Heart left ventricle (tissue), 13 donors: ENCODE measurements around the gene FHIP2A.

ENCODE experiments used
- POLR2A ChIP-seq, 2 donors: fragments of 450-650 bp; IDR thresholded peaks; one replicate each; pipeline ENCODE4 v1.6.1; 2017; ENCODE audit warnings: antibody characterized with exemption in 2 of 2, mild to moderate bottlenecking in 2 of 2, moderate library complexity in 2 of 2
- TF ChIP-seq, protein P1 (sequence below), 12 donors: fragments of 200-600 bp; sonication (generic) in 4 of 12; IDR thresholded peaks; one replicate each; pipeline versions ENCODE4 v1.5.0 to v1.8.0; 2018 to 2022; ENCODE audit warnings: antibody characterized with exemption in 12 of 12, mild to moderate bottlenecking in 5 of 12
- donor health status: ischemic (EF 13 %, LVEDD 7.1; RV severe dilation, severe dysfunction).
- donor health status: DM: no; HTN: yes; CAD: no.
- donor health status: DM: no; HTN: no; CAD: no.
- donor health status: ischemic (EF 25% LVEDD 6.9; RV normal size, moderate dysfunction).
- donor health status: ischemic (EF 25% LVEDD 5.7; RV mildly dilated, moderate dysfunction).
- donor health status: ischemic (EF 35%, LVEDD 5.7; RV mildly dilated, moderate dysfunction).
- donor health status: nonischemic (EF 11% LVEDD 7.7; RV severe dilation, severe dysfunction).
- donor health status: DM: yes; HTN: yes; CAD: no.
- donor health status: PGD.
- donor health status: ischemic (EF 29% LVEDD 5.4; RV normal size, mild dysfunction).
- donor health status: nonischemic (EF 23%, LVEDD 6.1; RV moderate dilation, normal function).

DNA sequence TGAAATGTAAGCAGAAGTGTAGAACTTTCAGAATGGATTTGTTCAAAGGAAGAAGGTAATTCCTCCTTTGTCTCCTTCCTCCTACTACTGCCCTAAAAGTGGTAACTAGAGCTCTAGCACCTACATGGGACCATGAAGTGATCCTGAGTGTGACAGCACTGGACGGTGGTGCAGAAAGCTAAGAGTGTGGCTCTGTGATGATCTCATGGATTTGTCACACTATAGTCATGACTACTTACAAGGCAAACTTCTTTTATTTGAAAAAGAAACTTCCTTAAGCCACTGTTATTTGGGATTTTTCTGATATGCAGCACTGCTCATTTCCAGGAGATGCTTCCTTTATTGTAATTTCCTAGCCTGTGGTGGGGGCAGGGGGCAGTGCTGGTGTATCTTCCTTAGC lies 5.8 kb upstream of the FHIP2A start:
- TF ChIP-seq, protein P1, sequence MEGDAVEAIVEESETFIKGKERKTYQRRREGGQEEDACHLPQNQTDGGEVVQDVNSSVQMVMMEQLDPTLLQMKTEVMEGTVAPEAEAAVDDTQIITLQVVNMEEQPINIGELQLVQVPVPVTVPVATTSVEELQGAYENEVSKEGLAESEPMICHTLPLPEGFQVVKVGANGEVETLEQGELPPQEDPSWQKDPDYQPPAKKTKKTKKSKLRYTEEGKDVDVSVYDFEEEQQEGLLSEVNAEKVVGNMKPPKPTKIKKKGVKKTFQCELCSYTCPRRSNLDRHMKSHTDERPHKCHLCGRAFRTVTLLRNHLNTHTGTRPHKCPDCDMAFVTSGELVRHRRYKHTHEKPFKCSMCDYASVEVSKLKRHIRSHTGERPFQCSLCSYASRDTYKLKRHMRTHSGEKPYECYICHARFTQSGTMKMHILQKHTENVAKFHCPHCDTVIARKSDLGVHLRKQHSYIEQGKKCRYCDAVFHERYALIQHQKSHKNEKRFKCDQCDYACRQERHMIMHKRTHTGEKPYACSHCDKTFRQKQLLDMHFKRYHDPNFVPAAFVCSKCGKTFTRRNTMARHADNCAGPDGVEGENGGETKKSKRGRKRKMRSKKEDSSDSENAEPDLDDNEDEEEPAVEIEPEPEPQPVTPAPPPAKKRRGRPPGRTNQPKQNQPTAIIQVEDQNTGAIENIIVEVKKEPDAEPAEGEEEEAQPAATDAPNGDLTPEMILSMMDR (IDR thresholded peaks at IDR 0.05), result no peak
- TF ChIP-seq POLR2A (IDR thresholded peaks at IDR 0.05), result no peak
